NCI-H187 (cell line): ENCODE data around the gene GRIN3B.
"Not testable (repeated sequence)": the region's sequence is repeated elsewhere in the genome, so short reads cannot be mapped to it uniquely, and the experiment has no call there.

Experiments
- DNase-seq, 2 experiments: peaks; one replicate each; lab custom pipeline; 2025; lab: John Stamatoyannopoulos, UW

GRIN3B gene

GRCh38 chr19:1000095-1000494 is at the start of gene GRIN3B:
Gene GRIN3B, plus strand, starts transcription at chr19:1000419. Its CDS starts 19 bp downstream, at chr19:1000438.
- no peak for DNase-seq

GRCh38 chr19:952049-952679 is 48.1 kb upstream of the GRIN3B start:
- DNase-seq: no peak

- DNase-seq: no peak
Measured at GRCh38 chr19:952680-953444, 47.4 kb upstream of the GRIN3B start.

- no peak for DNase-seq
Measured at GRCh38 chr19:953445-954271, 46.6 kb upstream of the GRIN3B start.

- DNase-seq: no peak
Measured at GRCh38 chr19:954272-954671, 45.9 kb upstream of the GRIN3B start.

- DNase-seq: no peak
Measured at GRCh38 chr19:954672-955494, 45.3 kb upstream of the GRIN3B start.

GRCh38 chr19:955803-956765 is 44.1 kb upstream of the GRIN3B start:
- DNase-seq: no peak

- no peak for DNase-seq
Measured at GRCh38 chr19:956766-957440, 43.3 kb upstream of the GRIN3B start.

GRCh38 chr19:957578-957977 is 42.6 kb upstream of the GRIN3B start:
- DNase-seq: not testable (repeated sequence)

GRCh38 chr19:958967-959855 is 41.0 kb upstream of the GRIN3B start:
- DNase-seq: no peak

- no peak for DNase-seq
Measured at GRCh38 chr19:960020-960419, 40.2 kb upstream of the GRIN3B start.

GRCh38 chr19:960601-960938 is 39.6 kb upstream of the GRIN3B start:
- no peak for DNase-seq

GRCh38 chr19:961866-962620 is 38.2 kb upstream of the GRIN3B start:
- DNase-seq: no peak

GRCh38 chr19:962683-963400 is 37.4 kb upstream of the GRIN3B start:
- no peak for DNase-seq

- DNase-seq: no peak
Measured at GRCh38 chr19:963486-963951, 36.7 kb upstream of the GRIN3B start.

- DNase-seq: no peak
Measured at GRCh38 chr19:964116-964520, 36.1 kb upstream of the GRIN3B start.
